K562 (cell line): Measurements from ENCODE around the gene GOLGA8G.
"Not testable (repeated sequence)": the region's sequence is repeated elsewhere in the genome, so short reads cannot be mapped to it uniquely, and the experiment has no call there.

ENCODE experiments used
- ARID2 ChIP-seq: fragments of 450-650 bp; IDR thresholded peaks from 2 replicates; pipeline ENCODE4 v1.6.1; 2017; ENCODE audit warnings: antibody characterized with exemption, mild to moderate bottlenecking
- CHCHD3 ChIP-seq: fragments of 250-450 bp; sonication (Bioruptor Pico); IDR thresholded peaks from 2 replicates; pipeline ENCODE4 v2.1.2; 2022; ENCODE audit warnings: mild to moderate bottlenecking
- CHD2 ChIP-seq: IDR thresholded peaks from 2 replicates; pipeline ENCODE4 v1.6.1; 2011; ENCODE audit warnings: low read depth, low read length
- CREB1 ChIP-seq, 2 experiments: sonication (generic) in 1 of 2; formaldehyde crosslinking in 1 of 2; IDR thresholded peaks; 2 replicates each; pipeline versions ENCODE4 v1.6.1 to v1.8.0; 2012 to 2022; ENCODE audit warnings: inconsistent platforms in 1 of 2, mild to moderate bottlenecking in 1 of 2, missing genetic modification reagents in 1 of 2, moderate library complexity in 1 of 2
- NRF1 ChIP-seq, 2 experiments: fragments of 450-650 bp; IDR thresholded peaks in 1 of 2; conservative IDR thresholded peaks in 1 of 2; 2 replicates each; pipeline ENCODE4 v1.6.1; 2014; ENCODE audit warnings: mild to moderate bottlenecking in 2 of 2
- PHB2 ChIP-seq: fragments of 450-650 bp; IDR thresholded peaks from 2 replicates; pipeline ENCODE4 v1.6.1; 2017; ENCODE audit warnings: low read depth
- POLR2A ChIP-seq: fragments of 450-650 bp; conservative IDR thresholded peaks from 2 replicates; pipeline ENCODE4 v1.6.1; 2016
- POLR2AphosphoS5 ChIP-seq: IDR thresholded peaks from 2 replicates; pipeline ENCODE4 v1.6.1; 2011; ENCODE audit warnings: mild to moderate bottlenecking, low read depth, low read length, moderate library complexity; ENCODE audit not compliant: control insufficient read depth, insufficient read depth
- RFX5 ChIP-seq: IDR thresholded peaks from 2 replicates; pipeline ENCODE4 v1.6.1; 2011; ENCODE audit warnings: low read depth, mild to moderate bottlenecking, improper control_type of control experiment, low read length

DNA sequence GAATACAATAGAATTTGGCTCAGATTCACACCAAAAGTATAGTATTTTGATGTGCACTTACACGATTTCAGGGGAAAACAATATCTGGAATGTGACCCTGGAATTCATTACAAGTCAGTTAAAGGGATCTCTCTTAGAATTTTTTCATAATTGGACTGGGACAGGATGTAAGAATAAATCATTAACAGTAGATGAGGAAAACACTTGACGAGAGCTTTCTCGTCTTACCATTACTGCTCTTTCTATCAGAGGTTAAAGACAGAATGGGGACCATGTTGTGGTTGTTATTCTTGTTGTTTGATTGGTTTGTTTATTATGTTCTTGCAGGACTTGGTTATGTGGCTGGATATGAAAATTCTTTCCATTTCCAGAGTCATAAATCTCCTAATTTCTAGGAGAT, 51.4 kb downstream of the GOLGA8G start:
- not testable (repeated sequence) for TF ChIP-seq POLR2A; CHD2; RFX5; CREB1 (IDR thresholded peaks at IDR 0.05); CREB1 (CRISPR knock-in tag; IDR thresholded peaks at IDR 0.05); ARID2; NRF1 (conservative IDR thresholded peaks at IDR 0.05 in 1 of 2, IDR thresholded peaks at IDR 0.05 in 1 of 2); PHB2; CHCHD3 (CRISPR knock-in tag); POLR2AphosphoS5
